ENCODE results near the gene IL1RAP.

DNA sequence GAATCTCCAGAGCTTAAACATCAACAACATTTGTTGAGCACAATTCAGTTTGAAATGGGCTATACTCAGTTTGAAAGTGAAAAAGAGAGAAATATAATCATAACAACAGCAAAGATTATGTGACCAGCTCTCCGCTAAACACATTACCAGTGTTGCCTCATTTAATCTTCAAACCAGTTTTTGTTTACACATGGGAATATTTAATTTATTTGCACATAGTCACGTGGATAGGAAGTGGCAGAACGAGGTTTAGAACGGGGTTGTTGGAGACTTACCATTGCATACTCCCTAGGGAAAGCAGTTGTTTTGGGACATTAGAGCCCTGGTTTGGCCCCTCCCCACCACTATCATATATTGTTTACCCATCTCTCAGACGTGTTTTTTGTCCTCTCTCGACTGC lies 77.2 kb downstream of the IL1RAP start:
- TF ChIP-seq, protein P1, sequence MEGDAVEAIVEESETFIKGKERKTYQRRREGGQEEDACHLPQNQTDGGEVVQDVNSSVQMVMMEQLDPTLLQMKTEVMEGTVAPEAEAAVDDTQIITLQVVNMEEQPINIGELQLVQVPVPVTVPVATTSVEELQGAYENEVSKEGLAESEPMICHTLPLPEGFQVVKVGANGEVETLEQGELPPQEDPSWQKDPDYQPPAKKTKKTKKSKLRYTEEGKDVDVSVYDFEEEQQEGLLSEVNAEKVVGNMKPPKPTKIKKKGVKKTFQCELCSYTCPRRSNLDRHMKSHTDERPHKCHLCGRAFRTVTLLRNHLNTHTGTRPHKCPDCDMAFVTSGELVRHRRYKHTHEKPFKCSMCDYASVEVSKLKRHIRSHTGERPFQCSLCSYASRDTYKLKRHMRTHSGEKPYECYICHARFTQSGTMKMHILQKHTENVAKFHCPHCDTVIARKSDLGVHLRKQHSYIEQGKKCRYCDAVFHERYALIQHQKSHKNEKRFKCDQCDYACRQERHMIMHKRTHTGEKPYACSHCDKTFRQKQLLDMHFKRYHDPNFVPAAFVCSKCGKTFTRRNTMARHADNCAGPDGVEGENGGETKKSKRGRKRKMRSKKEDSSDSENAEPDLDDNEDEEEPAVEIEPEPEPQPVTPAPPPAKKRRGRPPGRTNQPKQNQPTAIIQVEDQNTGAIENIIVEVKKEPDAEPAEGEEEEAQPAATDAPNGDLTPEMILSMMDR (IDR thresholded peaks at IDR 0.05 in 8 of 11, conservative IDR thresholded peaks at IDR 0.05 in 3 of 11): no peak
- TF ChIP-seq POLR2A (IDR thresholded peaks at IDR 0.05): no peak
- TF ChIP-seq POLR2AphosphoS5 (IDR thresholded peaks at IDR 0.05): no peak

Data from spleen (tissue), 7 donors.